ENCODE data around the gene MPC1.
"Not testable (repeated sequence)": the region's sequence is repeated elsewhere in the genome, so short reads cannot be mapped to it uniquely, and the experiment has no call there.

The MPC1 gene

DNA sequence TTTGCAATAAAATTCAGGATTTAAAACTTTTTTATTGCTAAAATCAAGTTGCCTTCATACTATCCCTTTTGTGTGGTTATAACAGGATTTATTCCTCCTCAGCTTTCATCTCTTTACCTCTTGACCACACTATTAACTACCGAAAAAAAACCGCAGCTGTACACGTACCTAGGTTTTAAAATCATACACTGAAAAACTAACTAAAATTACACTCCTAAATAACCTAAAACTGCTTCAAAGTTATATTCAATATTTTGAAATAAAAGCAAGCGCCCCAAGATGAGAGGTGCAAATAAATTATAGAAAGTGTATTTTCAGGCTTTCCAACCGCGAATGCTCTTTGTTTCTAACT is 1.4 kb downstream of the MPC1 start:
- no peak for DNase-seq (ENCODE audit: low read depth, low spot score)

DNA sequence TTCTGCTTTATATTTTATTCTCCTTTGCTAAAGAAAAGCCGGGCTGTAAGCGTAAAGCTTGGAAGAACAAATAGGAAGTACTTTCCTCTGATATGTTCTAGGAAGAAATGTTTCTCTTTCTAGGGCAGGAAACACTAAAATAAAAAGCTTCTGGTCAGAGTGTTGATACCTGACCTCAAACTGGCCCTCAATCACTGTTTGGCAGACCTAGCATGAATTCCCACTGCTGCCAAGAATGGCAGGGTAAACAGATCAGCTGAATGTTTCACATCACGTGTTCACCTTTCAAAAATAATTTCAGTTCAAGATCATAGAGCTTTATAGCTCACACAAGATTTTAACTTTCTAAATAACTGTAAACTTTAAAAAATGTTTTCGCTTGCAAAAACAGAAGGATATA is 2.9 kb downstream of the MPC1 start:
- DNase-seq (ENCODE audit: low read depth, low spot score): no peak

DNA sequence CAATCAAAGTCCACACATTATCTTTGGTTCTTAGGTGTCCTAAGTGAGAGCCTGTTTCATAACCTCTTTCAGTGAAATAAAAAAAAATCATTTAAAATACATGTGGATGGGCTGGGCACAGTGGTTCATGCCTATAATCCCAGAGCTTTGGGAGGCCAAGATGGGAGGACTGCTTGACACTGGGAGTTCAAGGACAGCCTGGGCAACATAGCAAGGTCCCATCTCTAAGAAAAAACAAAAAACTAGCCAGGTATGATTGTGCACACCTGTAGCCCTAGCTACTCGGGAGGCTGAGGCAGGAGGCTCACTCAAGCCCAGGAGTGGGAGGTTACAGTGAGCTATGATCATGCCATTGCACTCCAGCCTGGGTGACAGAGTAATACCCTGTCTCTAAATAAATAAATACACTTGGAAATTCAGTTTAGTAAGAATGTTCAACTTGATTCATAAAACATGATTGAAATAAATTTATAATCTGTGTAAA is 3.6 kb downstream of the MPC1 start:
- no peak for DNase-seq (ENCODE audit: low read depth, low spot score)

DNA sequence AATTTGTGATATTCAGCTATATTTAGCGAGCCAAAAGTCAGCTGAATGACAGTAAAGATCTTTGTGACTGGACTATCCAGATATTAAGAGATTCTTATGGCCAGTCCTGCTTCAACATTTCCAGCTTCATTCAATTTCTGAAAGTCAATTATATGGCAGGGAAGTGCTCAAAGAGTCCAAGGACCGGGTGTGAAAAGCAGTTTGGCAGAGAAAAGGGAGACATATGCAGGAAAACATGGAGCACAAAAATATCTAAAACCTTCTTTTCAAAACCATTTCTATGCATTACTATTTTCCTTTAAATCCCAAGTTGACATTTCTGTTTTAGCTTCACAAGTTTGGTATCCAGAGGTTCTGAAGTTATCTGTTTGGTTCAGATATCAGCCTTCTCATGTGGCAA is 5.0 kb downstream of the MPC1 start:
- DNase-seq (ENCODE audit: low read depth, low spot score): no peak

DNA sequence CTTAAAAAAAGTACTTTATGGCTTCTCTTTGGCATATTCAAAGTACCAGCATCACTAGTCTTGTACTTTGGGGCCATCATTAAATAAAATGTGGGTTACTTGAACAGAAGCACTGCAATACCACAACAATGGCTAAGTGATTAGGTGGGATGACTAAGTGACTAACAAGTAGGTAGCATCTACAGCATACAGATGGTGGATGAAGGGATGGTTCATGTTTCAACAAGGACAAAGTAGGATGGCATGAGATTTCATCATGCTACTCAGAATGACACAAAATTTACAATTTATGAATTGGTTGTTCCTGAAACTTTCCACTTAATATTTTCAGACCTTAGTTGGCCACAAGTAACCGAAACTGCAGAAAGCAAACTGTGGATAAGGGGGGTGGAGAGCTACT is 7.7 kb downstream of the MPC1 start:
- DNase-seq (ENCODE audit: low read depth, low spot score): no peak

DNA sequence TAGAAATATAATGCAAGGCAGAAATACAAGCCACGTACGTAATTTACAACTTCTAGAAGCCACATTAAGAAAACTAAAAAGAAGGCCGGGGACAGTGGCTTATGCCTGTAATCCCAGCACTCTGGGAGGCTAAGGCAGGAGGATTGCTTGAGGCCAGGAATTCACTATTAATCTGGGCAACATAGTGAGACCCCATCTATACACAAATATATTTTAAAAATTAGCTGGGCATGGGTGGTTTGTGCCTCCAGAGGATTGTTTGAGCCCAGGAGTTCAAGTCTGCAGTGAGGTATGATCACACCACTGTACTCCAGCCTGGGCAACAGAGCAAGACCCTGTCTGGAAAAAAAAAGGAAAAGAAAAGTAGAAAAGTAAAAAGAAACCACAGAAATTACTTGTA is 12.3 kb downstream of the MPC1 start:
- no peak for DNase-seq (ENCODE audit: low read depth, low spot score)

DNA sequence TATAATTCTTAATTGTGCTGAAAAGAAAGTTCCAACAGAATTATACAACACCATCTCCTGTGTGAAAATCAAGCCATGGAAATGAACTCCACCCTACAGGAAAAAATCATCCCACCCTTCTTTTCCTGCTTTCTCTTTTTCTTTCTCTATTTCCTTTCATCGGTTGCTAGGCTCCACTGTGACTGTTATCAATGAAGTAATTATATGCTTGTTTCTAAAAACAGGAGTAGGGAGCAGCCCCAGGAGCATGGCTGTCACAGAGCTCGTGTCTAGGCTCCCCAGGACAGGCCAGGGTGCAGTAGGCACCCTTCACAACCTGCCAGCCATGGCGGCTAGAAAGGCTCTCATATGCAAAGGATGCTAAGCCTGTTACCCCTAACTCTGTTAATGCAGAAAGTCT is 13.0 kb downstream of the MPC1 start:
- DNase-seq (ENCODE audit: low read depth, low spot score): no peak

DNA sequence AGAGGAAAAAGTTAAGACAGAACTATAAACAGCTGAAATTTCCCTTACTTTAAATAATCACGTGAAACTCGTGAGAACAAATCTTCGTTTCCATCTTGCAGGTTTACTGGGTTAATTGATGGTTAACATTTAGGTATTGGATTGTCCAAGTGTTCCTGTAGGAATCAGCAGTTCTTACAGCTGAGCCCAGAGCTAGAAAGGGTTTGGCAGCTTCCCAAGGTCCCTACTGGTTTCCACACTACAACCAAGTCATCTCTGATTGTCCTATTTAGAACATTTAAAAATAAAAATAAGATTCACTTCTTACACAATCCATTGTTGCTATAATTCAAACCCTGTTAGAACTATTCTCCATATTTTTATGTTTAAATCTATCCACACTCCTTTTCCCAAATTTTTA is 15.8 kb downstream of the MPC1 start:
- no peak for DNase-seq (ENCODE audit: low read depth, low spot score)

DNA sequence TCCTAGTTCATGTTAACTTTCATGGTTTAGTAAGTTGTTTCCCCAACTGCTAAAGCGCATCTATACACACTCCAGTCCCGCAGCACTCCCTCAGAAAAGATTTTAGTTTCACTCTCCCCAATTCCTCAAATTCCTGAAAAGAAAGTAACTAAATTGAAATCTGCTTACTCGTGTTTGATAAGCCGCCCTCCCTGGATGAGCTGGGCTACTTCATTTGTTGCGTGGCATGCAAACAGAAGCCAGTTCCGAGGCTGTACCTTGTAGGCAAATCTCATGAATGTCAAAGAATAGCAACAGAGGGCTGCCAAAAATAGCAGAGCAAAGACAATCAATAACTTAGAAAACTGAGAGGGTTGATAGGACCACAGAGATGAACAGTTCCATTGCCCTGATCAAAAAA is 16.9 kb downstream of the MPC1 start:
- DNase-seq (ENCODE audit: low read depth, low spot score): no peak

DNA sequence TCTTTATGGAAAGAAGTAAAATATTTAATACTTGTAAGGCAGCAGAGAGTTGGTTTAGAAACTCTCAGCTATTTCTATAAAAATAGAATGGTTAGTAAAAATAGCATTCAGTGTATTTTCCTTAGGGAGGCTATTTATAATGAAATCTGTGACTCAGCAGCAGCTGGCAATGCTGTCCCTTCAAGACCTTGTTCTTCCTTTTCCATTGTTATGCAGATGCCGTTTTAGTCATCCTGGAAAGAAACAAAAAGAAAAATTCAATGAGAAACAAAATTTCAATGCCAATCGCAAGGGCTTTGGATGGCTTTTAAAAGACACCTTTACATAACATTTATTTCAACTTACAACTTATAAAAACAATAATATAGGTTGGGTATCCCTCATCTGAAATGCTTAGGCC is 17.5 kb downstream of the MPC1 start:
- no peak for DNase-seq (ENCODE audit: low read depth, low spot score)

DNA sequence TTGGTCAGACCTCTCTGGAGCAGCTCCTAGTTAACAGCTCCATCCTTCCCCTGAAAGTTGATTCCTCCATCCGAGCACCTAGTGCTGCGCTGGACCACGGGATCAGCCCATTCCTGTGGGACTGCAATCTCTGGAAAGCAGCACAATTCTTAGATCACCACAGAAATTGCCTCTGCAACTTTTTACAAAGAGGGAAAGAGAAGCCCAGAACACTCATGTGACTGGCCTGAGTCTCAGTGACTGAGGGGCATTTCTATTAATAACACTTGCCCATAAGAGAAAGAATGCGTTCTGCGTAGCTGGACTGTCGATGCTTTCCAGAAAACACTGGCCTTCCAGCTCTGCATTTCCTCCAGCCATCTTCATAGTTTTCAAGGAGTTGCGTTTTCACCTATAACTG is 18.3 kb downstream of the MPC1 start:
- no peak for DNase-seq (ENCODE audit: low read depth, low spot score)

DNA sequence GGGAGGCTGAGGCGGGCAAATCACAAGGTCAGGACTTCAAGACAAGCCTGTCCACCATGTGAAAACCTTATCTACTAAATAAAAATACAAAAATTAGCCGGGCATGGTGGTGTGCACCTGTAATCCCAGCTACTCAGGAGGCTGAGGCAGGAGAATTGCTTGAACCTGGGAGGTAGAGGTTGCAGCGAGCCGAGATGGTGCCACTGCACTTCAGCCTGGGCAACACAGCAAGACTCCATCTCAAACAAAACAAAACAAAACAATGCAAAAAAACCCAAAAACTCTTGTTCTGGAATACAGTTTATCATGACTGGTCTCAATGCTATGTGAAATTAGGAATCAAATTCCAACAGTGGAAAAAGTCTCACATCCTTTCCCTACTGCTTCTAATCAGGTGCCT is 20.3 kb downstream of the MPC1 start:
- not testable (repeated sequence) for DNase-seq (ENCODE audit: low read depth, low spot score)

DNA sequence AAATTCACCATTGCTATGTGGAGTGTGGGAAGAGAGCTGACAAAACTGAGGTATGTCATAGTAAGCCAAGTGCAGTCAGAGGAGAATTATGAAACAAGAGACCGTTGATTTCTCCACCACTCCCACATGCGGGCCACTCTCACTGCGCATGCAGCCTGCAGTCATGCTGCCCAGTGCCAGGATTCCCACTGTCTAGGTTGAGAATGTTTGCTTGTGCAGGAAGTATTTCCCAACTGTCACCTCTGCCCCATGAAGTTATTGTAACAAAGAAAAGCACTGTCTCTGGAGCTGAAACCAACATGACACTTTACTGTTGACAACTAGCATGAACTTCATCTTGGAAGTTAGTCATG is 21.7 kb downstream of the MPC1 start:
- DNase-seq (ENCODE audit: low read depth, low spot score): no peak

DNA sequence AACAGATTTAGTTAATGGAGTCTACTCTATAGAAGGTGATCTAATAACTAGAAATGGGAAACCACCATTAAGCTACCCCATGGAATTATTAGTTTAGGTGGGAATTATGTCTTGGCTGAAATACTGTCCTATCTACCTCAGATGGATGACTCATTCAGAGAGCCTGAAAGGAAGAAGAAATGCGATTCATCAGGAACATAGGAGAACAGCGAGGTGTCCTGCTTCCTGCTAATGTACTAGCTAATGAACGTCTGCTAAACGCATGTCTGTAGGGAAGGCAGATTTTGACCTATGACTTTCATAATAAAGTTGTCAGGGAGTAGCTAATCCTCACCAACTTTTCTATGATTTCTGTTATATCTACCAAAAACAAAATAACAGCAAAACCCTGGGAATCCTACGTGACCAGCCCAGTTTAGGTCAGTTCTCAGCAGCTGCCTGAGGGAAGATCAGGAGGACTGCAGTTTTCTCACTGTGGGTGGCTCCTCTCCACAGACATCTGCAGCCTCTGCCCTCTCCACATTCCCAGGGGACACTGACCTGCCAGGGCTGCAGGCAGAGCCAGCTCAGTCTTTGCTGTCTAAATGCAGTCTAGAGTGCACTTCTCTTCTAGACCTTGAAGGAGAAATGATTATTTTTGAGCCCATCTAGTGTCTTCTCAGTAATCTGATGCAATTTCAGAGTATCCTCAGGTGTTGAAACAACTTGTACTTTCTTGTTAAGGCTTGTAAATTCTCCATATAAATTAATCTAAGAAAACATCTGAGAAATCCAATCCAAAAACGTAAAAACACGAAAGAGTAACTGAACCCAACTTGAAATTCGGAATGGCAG is 22.3 kb downstream of the MPC1 start:
- DNase-seq (ENCODE audit: low read depth, low spot score): no peak

DNA sequence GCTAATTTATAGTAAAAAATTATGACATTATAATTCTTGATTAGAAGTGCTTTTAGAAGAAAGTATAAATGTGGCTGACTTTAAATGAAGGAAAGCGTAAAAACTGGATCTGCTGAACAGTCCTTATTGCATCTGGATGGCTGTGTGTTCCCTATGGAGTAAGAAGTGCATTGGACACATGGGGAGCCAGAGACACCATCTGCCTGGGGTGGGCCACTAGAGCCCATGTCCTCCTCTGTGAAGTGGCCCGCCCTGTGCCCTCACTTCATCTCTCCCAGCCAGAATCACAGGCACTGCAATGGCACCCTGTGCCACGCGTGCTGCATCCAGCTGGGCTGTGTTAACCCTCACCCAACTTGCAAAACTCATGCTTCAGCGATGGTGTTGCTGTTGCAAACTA is 27.2 kb downstream of the MPC1 start:
- no peak for DNase-seq (ENCODE audit: low read depth, low spot score)

DNA sequence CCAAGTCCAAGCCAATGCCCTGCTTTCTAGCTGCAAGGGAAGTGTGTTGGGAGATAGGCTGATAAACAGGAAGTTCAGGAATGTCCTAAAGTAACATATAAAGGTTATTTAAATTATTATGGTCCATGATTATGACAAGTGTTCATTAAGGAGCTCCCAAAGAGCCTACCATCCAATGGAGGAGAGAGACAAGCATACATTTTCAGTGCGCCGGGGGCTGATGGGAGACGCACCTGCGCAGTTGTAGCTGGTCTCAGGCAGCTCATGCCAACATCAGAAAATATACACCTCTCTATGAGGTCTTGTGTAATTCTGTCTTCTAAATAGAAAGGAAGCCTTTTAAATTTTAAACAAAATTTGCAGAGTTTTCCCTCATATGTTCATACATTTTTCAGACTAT is 27.8 kb downstream of the MPC1 start:
- DNase-seq (ENCODE audit: low read depth, low spot score): no peak

DNA sequence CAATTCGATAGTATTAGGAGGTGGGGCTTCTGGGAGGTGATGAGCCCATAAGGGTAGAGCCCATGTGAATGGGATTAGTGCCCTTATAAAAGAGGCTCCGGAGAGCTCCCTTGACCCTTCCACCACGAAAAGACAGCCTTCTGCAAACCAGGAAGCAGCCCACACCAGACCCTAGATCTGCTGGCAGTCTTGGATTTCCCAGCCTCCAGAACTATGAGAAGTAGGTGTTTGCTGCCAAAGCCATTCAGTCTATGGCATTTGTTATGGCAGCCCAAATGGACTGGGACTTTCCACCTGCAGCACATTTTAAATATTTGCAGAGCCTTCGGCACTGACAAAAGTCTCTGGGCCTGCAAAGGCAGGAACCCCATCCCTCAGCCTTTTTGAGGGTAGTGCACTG is 28.6 kb downstream of the MPC1 start:
- no peak for DNase-seq (ENCODE audit: low read depth, low spot score)

DNA sequence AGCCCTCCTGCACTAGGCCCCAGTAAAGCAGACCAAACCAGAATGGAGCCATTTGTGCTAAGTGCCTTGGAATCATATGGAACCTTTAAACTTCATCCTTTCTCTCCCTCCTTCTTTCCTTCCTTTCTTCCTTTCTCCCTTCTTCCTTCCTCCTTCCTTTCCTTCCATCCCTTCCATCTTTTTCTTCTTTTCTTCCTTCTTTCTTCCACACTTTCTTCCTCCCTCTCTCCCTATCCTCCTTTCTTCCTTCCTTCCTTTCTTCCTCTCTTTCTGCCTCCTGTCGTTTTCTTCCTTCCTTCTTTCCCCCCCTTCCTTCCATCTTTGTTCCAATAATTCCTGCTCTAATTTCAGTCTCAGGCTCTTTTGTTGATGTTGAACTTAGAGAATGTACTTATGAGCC is 29.2 kb downstream of the MPC1 start:
- no peak for DNase-seq (ENCODE audit: low read depth, low spot score)

DNA sequence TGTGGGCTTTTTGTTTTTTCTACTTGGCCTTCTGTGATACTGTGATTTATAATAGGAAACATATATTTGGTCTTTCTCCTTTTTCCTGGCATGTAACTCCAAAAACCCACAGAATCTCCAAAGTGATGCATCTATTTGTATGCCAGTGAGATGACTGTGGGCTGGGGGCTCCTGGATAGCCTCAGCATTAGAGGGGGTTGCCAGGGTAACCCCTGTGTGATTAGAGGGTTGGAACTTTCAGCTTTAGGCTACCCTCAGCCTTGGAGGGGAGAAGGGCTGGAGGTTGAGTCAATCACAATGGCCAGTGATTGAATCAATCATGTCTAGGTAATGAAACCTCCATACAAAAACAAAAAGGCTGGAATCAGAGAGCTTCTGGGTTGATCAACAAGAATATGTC is 29.8 kb downstream of the MPC1 start:
- DNase-seq (ENCODE audit: low read depth, low spot score): no peak

DNA sequence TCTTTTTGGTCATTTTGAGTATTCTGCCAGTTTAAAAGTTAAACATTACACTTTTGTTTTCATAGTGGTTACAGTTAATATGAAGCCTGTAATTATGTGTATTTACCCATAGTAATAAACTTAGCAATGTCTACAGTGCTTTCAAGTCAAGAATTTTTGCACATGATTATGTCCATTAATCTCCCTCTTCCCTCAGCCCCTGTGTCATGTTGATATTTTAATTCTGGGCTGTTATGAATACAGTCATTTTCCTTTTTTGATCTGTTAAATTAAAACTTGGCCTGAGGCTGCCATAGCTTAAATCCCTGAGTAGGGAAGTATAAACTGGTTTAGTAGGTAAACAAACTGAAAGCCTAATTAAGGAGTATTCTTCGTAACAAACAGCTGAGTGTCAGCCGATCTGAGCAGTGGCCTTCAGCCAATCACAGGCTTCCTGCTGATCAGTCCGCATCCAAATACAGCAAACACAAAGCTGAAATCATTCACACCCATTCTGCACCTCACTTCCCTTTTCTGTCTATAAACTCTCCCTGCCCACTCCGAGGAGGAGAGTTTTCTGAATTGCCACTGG is 30.9 kb downstream of the MPC1 start:
- DNase-seq (ENCODE audit: low read depth, low spot score): no peak

DNA sequence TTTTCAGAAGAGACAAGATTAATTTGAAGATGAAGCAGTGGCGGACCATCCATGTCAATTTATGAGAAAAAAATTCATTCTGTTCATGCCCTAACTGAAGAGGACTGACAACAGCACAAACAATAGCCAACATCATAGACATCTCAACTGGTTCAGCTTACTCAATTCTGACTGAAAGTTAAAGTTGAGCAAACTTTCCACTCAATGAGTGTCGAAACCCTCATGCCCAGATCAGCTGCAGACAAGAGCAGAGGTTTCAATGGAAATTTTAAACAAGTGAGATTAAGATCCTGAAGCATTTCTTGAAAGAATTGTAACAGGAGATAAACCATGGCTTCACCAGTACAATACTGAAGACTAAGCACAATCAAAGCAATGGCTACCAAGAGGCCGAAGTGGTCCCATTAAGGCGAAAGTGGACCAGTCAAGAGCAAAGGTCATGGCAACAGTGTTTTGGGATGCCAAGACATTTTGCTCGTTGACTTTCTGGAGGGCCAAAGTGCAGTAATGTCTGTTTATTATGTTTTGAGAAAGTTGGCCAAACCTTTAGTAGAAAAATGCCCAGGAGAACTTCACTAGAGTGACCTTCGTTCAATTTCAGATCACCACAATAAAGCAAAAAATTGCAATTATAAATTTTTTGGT is 34.3 kb downstream of the MPC1 start:
- no peak for DNase-seq (ENCODE audit: low read depth, low spot score)

DNA sequence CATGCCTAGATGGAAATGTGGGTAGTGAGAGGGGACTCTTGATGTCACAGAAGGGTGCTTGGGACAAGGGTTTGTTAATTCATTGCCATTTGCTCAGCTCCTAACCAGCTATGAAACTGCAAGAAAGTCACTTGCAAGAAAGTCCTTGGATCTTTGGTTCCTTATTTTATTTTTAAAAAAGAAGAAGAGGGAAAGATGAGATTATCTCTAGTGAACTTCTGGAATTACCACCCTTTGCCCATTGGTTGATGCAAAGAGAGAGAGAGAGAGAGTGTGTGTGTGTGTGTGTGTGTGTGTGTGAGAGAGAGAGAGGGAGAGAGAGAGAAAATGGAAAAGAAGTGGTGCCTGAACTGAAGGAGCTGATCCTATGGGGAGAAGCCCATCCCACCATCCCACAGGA is 35.8 kb downstream of the MPC1 start:
- no peak for DNase-seq (ENCODE audit: low read depth, low spot score)

DNA sequence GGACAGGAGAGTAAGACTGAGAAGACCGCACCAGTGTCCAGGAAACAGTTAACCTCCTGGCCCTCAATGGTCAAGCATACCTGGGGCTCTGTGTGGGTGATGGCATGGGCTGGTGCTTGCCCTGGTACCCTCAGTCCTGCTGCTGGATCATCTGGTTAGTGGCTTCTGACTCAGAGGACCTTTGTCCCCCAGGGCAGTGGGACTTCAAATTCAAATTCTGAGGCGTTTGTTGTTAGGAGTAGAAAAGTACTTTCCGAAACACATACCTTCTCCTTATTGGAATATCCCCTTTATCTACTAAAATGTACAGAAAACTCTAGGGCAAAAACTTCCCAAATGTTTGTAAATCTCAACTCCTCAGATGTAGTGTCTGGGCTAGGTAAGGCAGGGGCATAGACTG is 36.3 kb downstream of the MPC1 start:
- DNase-seq (ENCODE audit: low read depth, low spot score): no peak

Measured in iPS DF 19.7 (cell line).